ENCODE results near the gene TM4SF18. TPM values are rescaled to one million over a fixed set of nuclear protein-coding genes. Genes with fewer than 3 reads are reported as not detected.

The TM4SF18 gene, protein sequence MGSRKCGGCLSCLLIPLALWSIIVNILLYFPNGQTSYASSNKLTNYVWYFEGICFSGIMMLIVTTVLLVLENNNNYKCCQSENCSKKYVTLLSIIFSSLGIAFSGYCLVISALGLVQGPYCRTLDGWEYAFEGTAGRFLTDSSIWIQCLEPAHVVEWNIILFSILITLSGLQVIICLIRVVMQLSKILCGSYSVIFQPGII
- total RNA-seq (2022) (not detected in 2 replicates), Bru-seq, nascent RNA (not detected), BruChase-seq, experiment 1, labeled RNA remaining after a 6-hour chase (percentile 9 among the genes with signal in this experiment), BruChase-seq, experiment 2, labeled RNA remaining after a 2-hour chase (not detected)
- long read RNA-seq, result 0 reads

DNA sequence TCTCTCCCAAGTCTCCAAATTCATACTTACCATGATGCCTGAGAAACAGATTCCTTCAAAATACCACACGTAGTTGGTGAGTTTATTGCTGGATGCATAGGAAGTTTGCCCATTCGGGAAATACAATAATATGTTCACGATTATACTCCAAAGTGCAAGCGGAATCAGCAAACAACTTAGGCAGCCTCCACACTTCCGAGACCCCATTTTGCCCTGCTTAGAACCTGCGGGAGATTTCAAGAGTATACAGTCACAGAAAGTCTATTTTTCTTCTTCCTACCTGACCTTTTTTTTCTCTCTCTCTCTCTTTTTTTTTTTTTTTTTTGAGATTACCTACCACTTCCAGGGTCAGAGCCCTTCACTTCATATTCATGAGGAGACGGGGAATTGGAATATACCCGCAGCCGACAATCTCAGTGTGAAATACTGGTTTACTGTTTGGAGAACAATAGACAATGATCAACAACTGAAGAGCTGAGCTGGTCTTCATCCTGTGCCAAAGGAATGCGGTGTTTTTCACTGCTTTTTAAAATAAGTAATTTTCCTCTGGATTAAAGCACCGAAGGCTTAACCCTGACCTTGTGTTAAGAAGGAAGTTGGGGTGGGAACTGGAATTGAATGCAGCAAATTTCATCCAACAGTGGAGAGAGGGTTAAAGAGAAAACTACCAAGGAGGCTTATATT is at the start of gene TM4SF18:
Gene TM4SF18, minus strand, starts transcription at position 461 of the 684 bp plus-strand sequence. Its CDS starts 254 bp downstream, at position 207.
- BruUV-seq (replicated peaks), result no TSS peak
- Mint-ChIP-seq H3K36me3 (ENCODE audit: insufficient read depth, unreplicated experiment) (no peaks in the 10 kb centered on the region), H3K27me3 (ENCODE audit: insufficient read depth, unreplicated experiment) (no peaks in the 10 kb centered on the region), H3K4me1 (ENCODE audit: insufficient read depth, unreplicated experiment) (no peaks in the 10 kb centered on the region), H3K4me3 (ENCODE audit: unreplicated experiment) (no peak within 1 kb of the TSS), H3K27ac (ENCODE audit: low read depth, unreplicated experiment) (no peak within 1 kb of the TSS), H3K9me3 (ENCODE audit: unreplicated experiment) (no peaks in the 10 kb centered on the region)
- DNase-seq (ENCODE audit: unreplicated experiment), result no peak
- ChIA-PET POLR2A (interaction anchor here (1.0 to 1.1 kb wide), 2 partner anchors 21 to 36 kb away, joined by 4 read pairs; no protein-coding TSS in a partner anchor), CTCF (interaction anchor here (0.5 to 6.1 kb wide), 20 partner anchors 9 to 380 kb away, joined by 3 to 35 read pairs (median 4); partner anchors contain the start of gene TM4SF1)
- intact Hi-C loops (cut with micrococcal nuclease), result no loop called here
- TF ChIP-seq, protein P1, sequence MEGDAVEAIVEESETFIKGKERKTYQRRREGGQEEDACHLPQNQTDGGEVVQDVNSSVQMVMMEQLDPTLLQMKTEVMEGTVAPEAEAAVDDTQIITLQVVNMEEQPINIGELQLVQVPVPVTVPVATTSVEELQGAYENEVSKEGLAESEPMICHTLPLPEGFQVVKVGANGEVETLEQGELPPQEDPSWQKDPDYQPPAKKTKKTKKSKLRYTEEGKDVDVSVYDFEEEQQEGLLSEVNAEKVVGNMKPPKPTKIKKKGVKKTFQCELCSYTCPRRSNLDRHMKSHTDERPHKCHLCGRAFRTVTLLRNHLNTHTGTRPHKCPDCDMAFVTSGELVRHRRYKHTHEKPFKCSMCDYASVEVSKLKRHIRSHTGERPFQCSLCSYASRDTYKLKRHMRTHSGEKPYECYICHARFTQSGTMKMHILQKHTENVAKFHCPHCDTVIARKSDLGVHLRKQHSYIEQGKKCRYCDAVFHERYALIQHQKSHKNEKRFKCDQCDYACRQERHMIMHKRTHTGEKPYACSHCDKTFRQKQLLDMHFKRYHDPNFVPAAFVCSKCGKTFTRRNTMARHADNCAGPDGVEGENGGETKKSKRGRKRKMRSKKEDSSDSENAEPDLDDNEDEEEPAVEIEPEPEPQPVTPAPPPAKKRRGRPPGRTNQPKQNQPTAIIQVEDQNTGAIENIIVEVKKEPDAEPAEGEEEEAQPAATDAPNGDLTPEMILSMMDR (IDR thresholded peaks at IDR 0.05; ENCODE audit: unreplicated experiment), result no peak

DNA sequence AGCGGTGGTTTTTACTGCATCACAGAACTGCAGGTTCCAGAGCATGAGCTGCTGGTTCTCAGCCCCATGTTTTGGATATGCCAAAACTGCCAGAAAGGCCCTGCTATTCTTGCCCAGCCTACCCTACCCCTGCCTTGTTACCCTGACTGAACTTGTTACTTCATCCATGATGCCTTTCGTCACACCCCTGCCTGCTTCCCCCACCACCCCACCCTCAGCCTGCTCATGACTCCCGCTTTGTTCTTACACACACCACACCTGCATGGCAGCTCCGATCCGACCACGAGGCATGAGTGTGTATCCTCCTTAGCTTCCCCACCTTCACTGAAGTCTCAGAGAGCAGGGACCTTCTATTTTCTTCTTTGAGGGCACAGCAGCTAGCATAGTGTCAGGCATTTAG is 49.1 kb upstream of the TM4SF18 start:
- Mint-ChIP-seq H3K4me1 (ENCODE audit: insufficient read depth, unreplicated experiment) (peaks cover 51% of the 10 kb centered on the region), H3K36me3 (ENCODE audit: insufficient read depth, unreplicated experiment) (peaks cover 5% of the 10 kb centered on the region), H3K27ac (ENCODE audit: low read depth, unreplicated experiment) (no peak overlapping the region), H3K9me3 (ENCODE audit: unreplicated experiment) (no peaks in the 10 kb centered on the region), H3K4me3 (ENCODE audit: unreplicated experiment) (no peak overlapping the region), H3K27me3 (ENCODE audit: insufficient read depth, unreplicated experiment) (no peaks in the 10 kb centered on the region)
- POLR2A ChIA-PET, result interaction anchor here (0.7 to 10.0 kb wide), 5 partner anchors 8 to 369 kb away, joined by 3 to 217 read pairs (median 4); partner anchors contain the start of genes TM4SF1 and TM4SF4
- TF ChIP-seq, protein P1 (IDR thresholded peaks at IDR 0.05; ENCODE audit: unreplicated experiment), result no peak
- CTCF ChIA-PET, result interaction anchor here (1.0 to 1.3 kb wide), 3 partner anchors 9 to 165 kb away, joined by 3 to 6 read pairs (median 3); no protein-coding TSS in a partner anchor
- DNase-seq (ENCODE audit: unreplicated experiment), result no peak
- BruUV-seq (replicated peaks), result no TSS peak
- intact Hi-C loops (cut with micrococcal nuclease), result no loop called here

DNA sequence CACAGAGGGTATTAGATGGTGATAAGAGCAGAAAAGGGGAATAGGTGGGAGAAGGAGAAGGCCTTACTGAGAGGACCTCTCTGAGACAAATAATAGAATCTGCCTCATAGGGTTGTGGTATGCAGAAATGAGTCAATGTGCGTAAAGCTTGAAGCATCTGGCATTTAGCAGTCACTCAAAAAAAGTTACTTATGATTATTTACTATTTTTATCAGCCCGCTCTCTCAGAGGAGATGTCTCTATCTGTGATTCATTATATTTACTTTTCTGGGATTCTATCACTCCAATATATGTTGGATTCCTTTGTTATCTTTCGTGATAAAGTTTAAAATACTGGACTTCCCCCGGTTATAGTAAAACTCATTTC is 48.6 kb upstream of the TM4SF18 start:
- no peaks in the 10 kb centered on the region for H3K27me3 Mint-ChIP-seq (ENCODE audit: insufficient read depth, unreplicated experiment)
- no peaks in the 10 kb centered on the region for H3K9me3 Mint-ChIP-seq (ENCODE audit: unreplicated experiment)
- TF ChIP-seq, protein P1 (IDR thresholded peaks at IDR 0.05; ENCODE audit: unreplicated experiment), result no peak
- no peak overlapping the region for H3K4me3 Mint-ChIP-seq (ENCODE audit: unreplicated experiment)
- peak overlapping the region; percentile 36 for H3K27ac Mint-ChIP-seq (ENCODE audit: low read depth, unreplicated experiment)
- DNase-seq (ENCODE audit: unreplicated experiment), result no peak
- intact Hi-C loops (cut with micrococcal nuclease), result no loop called here
- ChIA-PET POLR2A (interaction anchor here (0.6 to 10.0 kb wide), 3 partner anchors 8 to 1130 kb away, joined by 3 to 217 read pairs (median 29); partner anchors contain the start of genes TM4SF1 and TM4SF4), CTCF (interaction anchor here (1.0 to 1.3 kb wide), 3 partner anchors 10 to 166 kb away, joined by 3 to 6 read pairs (median 3); no protein-coding TSS in a partner anchor)
- H3K36me3 Mint-ChIP-seq (ENCODE audit: insufficient read depth, unreplicated experiment), result peaks cover 5% of the 10 kb centered on the region
- no TSS peak for BruUV-seq (replicated peaks)
- peaks cover 47% of the 10 kb centered on the region for H3K4me1 Mint-ChIP-seq (ENCODE audit: insufficient read depth, unreplicated experiment)

Measured in MCF 10A (cell line).